OCI-LY7 (cell line): Measurements from ENCODE around the gene CACNA2D2. TPM values are rescaled to one million over a fixed set of nuclear protein-coding genes. Genes with fewer than 3 reads are reported as not detected.

Experiments
- BruUV-seq: library from RNA; stranded (reverse); fragments of 400-500 nt; replicated peaks from 2 replicates; lab custom pipeline; 2021; lab: Mats Ljungman, UMichigan
- CTCF ChIA-PET: fragments of 300-600 bp; sonication (Branson Sonifier 250); formaldehyde crosslinking; loops from one replicate; lab custom pipeline; 2022; ENCODE audit warnings: antibody characterized with exemption; ENCODE audit not compliant: unreplicated experiment; lab: Charles Lee
- POLR2A ChIA-PET: fragments of 300-600 bp; sonication (Branson Sonifier 250); formaldehyde crosslinking; loops from one replicate; lab custom pipeline; 2022; ENCODE audit warnings: antibody characterized with exemption; lab: Charles Lee
- DNase-seq: peaks from one replicate; pipeline ENCODE4 v3.0.0-alpha.2; 2015; ENCODE audit warnings: low spot score
- H2AFZ ChIP-seq: fragments of 200-600 bp; sonication (generic), shearing (Covaris generic); 2 replicates; pipeline ENCODE4 v1.6.1; 2014; ENCODE audit warnings: mild to moderate bottlenecking, antibody characterized with exemption, low read length, moderate library complexity
- H3K27ac ChIP-seq: fragments of 200-600 bp; sonication (generic); 2 replicates; pipeline ENCODE4 v1.5.1; 2014; ENCODE audit warnings: mixed run types, low read depth, mild to moderate bottlenecking, moderate library complexity, low read length, inconsistent platforms; ENCODE audit not compliant: poor library complexity, severe bottlenecking
- H3K36me3 ChIP-seq: fragments of 200-600 bp; sonication (generic); 2 replicates; pipeline ENCODE4 v1.6.1; 2014; ENCODE audit warnings: mild to moderate bottlenecking, antibody characterized with exemption, low read length, moderate library complexity, mixed read lengths; ENCODE audit not compliant: insufficient read depth
- H3K4me1 ChIP-seq: fragments of 200-600 bp; sonication (generic); 2 replicates; pipeline ENCODE4 v1.5.1; 2014; ENCODE audit warnings: mild to moderate bottlenecking, low read length; ENCODE audit not compliant: insufficient read depth, poor library complexity, severe bottlenecking
- H3K4me2 ChIP-seq: fragments of 200-600 bp; sonication (generic); 2 replicates; pipeline ENCODE4 v1.6.1; 2014; ENCODE audit warnings: mild to moderate bottlenecking, low read length
- H3K4me3 ChIP-seq: fragments of 200-600 bp; sonication (generic); 2 replicates; pipeline ENCODE4 v1.5.1; 2014; ENCODE audit warnings: mild to moderate bottlenecking, low read depth, low read length; ENCODE audit not compliant: poor library complexity, severe bottlenecking
- H3K79me2 ChIP-seq: fragments of 200-600 bp; sonication (generic); 2 replicates; pipeline ENCODE4 v1.6.1; 2016; ENCODE audit warnings: low read depth, mild to moderate bottlenecking, low read length, moderate library complexity, mixed read lengths; ENCODE audit not compliant: insufficient read depth
- H3K9me2 ChIP-seq: fragments of 200-600 bp; sonication (generic); 2 replicates; pipeline ENCODE4 v1.6.1; 2016; ENCODE audit warnings: mild to moderate bottlenecking, low read length, mixed read lengths; ENCODE audit not compliant: insufficient read depth
- H3K9me3 ChIP-seq: fragments of 200-600 bp; sonication (generic); 2 replicates; pipeline ENCODE4 v1.6.1; 2014; ENCODE audit warnings: mild to moderate bottlenecking, mixed run types, low read length, mixed read lengths
- H4K20me1 ChIP-seq: fragments of 200-600 bp; sonication (generic); 2 replicates; pipeline ENCODE4 v1.6.1; 2014; ENCODE audit warnings: mild to moderate bottlenecking, antibody characterized with exemption, low read length, moderate library complexity, mixed read lengths; ENCODE audit not compliant: insufficient read depth
- CTCF ChIP-seq: fragments of 200-600 bp; sonication (generic); conservative IDR thresholded peaks from 2 replicates; pipeline ENCODE4 v1.5.1; 2014; ENCODE audit warnings: mild to moderate bottlenecking, antibody characterized with exemption, low read length, moderate library complexity, mixed read lengths
- EZH2phosphoT487 ChIP-seq: fragments of 200-600 bp; sonication (generic); IDR thresholded peaks from 2 replicates; pipeline ENCODE4 v1.6.1; 2018; ENCODE audit warnings: low read depth, borderline replicate concordance, mild to moderate bottlenecking, mixed run types, antibody characterized with exemption, low read length, moderate library complexity, mixed read lengths
- intact Hi-C: fragments of 100-400 bp; cut with micrococcal nuclease; formaldehyde crosslinking; loops from one replicate; pipeline ENCODE4 v1.10.0; 2022; ENCODE audit not compliant: unreplicated experiment
- total RNA-seq, 2 experiments: library from RNA; depleted of rRNA in 1 of 2; stranded (reverse); fragments of >200 nt in 1 of 2; shearing (Covaris generic) in 1 of 2; gene quantifications; 2 replicates each; pipeline ENCODE4 v1.2.3, GENCODE V29; 2014 to 2022

Gene CACNA2D2
- total RNA-seq, 2 experiments from 2014 or later: 0.09 to 0.21 TPM

DNA sequence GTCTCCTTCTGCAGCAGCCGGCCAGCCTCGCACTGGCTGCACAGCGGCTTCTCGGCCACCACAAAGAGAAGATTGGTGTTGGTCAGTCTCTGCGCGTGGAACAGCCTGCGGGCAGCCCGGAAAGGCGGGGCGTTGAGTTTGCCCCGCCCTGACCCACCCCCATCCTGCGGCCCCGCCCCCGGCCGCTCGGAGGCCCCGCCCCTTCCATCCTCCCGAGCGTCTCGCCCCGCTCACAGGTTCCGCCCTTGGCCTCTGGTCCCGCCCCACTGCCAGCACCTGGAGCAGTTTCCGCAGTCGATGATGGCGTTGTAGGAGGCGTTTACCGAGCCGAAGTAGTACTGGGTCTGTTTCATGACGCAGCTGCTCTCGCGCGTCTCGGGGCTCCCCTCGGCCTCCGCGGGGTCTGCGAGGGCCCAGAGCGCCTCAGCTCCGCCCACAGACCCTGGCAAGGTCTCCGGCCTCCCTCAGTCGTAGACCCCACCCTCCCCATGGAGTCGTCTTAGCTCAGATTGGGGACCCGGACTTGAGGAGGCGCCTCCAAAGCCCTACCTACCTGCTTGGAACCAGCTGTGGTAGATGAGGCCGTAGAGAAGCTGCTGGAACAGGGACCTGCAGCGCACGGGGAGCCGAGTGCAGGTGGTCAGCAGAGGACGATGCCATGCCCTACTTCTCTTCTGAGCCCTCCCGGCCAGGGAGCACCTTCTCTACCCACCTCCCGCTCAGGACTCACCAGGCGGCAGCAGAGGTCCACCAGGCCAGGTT is 138.2 kb downstream of the CACNA2D2 start:
- H3K36me3 ChIP-seq: no peaks in the 10 kb centered on the region
- peak overlapping the region; percentile 72 for H3K4me3 ChIP-seq
- TF ChIP-seq CTCF (0 out of 2 replicates have a peak, but pooled peaks have one; percentile 39), EZH2phosphoT487 (no peak)
- no peaks in the 10 kb centered on the region for H3K9me3 ChIP-seq
- H3K4me1 ChIP-seq: peaks cover 7% of the 10 kb centered on the region
- intact Hi-C loops: no loop called here
- no TSS peak for BruUV-seq
- peak; percentile 95 for DNase-seq
- no peaks in the 10 kb centered on the region for H3K79me2 ChIP-seq
- ChIA-PET POLR2A (interaction anchor here (0.6 to 0.8 kb wide), 4 partner anchors 11 to 360 kb away, joined by 3 to 5 read pairs (median 4); no protein-coding TSS in a partner anchor), CTCF (interaction anchor here (0.8 kb wide), 1 partner anchor 177 kb away, joined by 3 read pairs; no protein-coding TSS in a partner anchor)
- no peak overlapping the region for H3K27ac ChIP-seq
- no peaks in the 10 kb centered on the region for H3K9me2 ChIP-seq
- H4K20me1 ChIP-seq: no peaks in the 10 kb centered on the region
- peak overlapping the region; percentile 91 for H2AFZ ChIP-seq
- peak overlapping the region; percentile 92 for H3K4me2 ChIP-seq

DNA sequence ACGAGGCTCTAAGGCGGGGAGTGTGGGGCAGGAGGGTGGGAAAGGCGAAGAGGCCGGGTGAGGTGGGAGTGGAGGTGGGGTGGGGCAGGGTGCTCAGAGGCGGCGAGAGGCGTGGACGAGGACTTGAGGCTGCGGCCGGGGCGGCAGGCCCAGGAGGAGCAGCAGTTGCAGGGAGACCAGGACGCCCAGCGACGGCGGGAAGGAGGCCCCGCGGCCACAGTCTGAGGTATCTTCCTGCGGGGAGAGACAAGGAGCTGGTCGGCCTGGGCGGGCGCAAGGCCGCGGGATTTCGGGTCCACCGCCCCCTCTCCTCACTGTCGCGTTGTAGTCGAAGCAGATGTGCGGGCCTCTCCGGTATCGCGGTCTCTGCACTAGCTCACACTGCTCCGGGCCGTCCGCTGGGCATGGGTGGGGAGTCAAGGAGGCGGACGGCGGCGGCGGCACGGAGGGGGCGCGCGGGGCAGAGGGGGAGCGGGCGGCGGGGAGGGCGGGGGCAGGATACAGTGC is 138.8 kb downstream of the CACNA2D2 start:
- no peak for DNase-seq
- H3K4me1 ChIP-seq: peaks cover 13% of the 10 kb centered on the region
- CTCF ChIA-PET: interaction anchor here (0.6 kb wide), 2 partner anchors 15 to 204 kb away, joined by 4 to 5 read pairs; partner anchors contain the start of gene HEMK1
- H3K36me3 ChIP-seq: no peaks in the 10 kb centered on the region
- peak overlapping the region; percentile 92; the same call in 1 of the 2 replicates for H3K4me2 ChIP-seq
- BruUV-seq: no TSS peak
- H3K79me2 ChIP-seq: no peaks in the 10 kb centered on the region
- no peaks in the 10 kb centered on the region for H4K20me1 ChIP-seq
- H3K9me2 ChIP-seq: no peaks in the 10 kb centered on the region
- H2AFZ ChIP-seq: no peak overlapping the region
- H3K4me3 ChIP-seq: peak overlapping the region; percentile 72
- intact Hi-C loops: no loop called here
- no peak overlapping the region for H3K27ac ChIP-seq
- POLR2A ChIA-PET: no interaction called here
- TF ChIP-seq CTCF: no peak
- no peak for TF ChIP-seq EZH2phosphoT487
- H3K9me3 ChIP-seq: no peaks in the 10 kb centered on the region
